T-helper 22 cell (primary cell): ENCODE data around the gene SNRPD3.
"Not testable (repeated sequence)": the region's sequence is repeated elsewhere in the genome, so short reads cannot be mapped to it uniquely, and the experiment has no call there.

ENCODE experiments used
- DNase-seq: peaks from one replicate; pipeline ENCODE4 v3.0.0-alpha.2; 2020; ENCODE audit warnings: low read depth

Gene SNRPD3

DNA sequence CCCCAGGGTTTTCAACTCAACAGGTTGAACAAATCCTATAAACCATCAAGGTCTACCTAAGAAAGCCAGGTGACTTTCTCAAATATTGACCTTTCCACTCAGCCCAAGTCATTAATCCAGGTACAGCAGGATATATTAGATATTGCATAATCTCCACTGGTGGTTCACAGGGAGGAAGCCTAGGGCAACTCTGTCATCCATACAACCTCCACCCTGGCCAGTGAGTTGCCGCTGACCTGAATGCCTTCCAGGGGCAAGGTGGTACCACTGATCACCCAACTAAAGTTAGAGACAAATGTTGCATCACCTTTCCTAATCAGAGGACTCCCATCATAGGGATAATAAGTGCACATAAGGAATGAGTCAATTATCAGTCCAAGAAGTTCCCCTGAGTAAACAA lies 23.7 kb upstream of the SNRPD3 start:
- DNase-seq = no peak

DNA sequence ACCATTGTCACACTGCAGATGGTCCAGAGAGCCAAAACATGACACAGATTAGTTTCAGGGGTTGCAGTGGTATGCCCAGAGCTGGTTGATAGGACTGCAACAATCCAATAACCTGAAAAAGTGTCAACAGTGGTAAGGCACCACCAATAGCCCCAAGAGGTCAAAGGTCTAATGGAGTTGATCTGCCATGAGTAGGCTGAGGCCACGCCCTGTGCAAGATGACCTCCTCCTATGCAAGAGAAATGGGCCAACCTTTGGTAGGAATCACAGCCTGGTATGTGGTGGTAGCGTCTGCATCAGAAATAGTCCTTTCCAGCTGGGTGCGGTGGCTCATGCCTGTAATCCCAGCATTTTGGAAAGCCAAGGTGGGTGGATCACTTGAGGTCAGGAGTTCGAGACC lies 20.5 kb upstream of the SNRPD3 start:
- no peak for DNase-seq

DNA sequence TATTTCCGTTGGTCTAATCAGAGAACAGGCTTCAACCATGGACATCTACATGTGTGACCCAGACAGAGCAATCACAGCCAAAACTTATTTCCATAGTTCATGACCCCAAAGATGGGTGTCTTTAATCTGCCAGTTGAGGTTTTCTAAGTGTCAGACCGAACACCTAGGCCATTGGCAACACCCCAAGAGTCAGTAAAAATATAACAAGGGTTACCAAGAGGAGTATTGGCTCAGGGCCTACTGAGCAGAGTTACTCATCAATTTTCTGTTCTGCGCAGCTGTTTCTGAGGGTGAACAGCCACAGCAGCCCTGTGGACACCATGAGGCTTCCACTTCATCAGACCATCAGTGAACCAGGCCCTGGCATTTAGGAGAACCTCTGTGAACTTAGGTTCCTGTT lies 19.7 kb upstream of the SNRPD3 start:
- no peak for DNase-seq

DNA sequence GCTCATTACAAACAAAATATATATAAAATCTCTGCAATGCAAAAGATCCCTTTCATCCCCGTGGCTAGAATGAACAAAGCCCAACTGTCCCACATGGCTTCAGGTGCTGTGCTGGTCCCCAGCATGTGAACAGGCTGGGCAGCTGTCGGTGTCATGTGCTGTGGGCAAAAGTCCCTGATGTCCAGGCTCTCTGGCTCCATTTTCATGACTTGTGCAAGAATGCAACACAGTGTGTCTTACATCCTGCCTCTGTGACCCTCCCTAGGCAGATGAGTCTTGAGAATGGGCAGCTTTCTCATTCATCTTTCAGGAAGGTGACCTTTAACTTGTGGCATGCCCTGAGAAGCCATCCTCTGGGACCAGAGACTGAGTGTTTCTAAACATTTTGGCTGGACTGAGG lies 15.3 kb upstream of the SNRPD3 start:
- DNase-seq = no peak

DNA sequence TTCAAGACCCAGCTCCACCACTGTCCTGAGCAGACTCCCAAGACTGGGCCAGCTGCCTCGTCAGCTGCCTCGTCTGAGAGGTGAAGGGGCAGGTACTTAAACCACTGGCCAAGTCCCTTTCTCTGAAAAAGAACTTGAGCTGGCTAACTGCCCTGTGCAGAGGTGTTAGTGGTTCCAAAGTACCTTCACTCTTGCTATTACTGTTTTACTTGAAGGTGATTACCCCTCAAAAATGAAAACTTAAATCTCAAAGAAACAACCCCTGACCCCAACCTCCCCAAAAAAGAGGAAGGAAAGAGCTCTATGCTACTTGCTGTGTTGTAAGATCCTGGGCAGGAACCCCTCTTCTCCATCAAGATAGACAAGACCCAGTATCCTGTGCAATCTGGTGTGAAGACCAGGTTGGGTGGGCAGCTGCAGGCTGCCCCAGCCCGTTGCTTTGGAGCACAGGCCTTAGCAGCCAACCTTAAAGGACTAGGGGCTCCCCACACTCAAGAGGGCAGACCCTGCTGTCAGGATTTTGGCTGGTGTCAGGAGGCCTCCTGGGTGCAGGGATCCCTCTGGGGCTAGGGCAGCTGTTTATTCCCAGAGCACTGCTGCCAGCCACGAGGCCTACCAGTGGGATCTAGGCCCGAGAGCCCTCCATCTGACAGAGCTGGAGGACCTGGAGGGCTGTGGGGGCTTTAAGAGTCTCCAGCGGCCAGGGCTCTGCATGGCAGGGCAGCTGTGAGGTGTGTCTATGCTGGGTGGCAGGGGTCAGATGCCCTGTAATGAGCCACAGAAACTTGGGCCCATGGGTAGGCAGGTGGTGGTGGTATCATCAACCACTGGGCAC lies 13.9 kb upstream of the SNRPD3 start:
- DNase-seq = no peak

DNA sequence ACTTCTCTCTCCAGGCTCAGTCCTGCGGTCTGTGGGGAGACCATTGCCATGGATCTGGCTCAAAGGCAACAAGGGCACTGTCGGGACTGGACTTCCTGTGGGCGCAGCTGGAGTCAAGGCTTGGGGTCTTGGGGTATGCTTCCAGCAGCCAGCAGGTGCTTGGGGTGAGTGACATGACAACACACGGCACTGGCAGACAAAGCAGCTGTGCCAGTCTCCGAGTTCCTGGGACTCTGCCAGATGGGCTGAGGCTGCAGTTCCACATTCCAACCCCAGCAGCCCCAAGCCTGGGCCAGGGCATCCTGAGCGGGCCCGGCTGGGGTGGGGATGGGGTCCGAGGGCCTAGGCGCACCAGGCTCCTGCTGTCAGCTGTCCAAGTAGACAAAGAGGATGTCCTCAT lies 13.2 kb upstream of the SNRPD3 start:
- DNase-seq = no peak

DNA sequence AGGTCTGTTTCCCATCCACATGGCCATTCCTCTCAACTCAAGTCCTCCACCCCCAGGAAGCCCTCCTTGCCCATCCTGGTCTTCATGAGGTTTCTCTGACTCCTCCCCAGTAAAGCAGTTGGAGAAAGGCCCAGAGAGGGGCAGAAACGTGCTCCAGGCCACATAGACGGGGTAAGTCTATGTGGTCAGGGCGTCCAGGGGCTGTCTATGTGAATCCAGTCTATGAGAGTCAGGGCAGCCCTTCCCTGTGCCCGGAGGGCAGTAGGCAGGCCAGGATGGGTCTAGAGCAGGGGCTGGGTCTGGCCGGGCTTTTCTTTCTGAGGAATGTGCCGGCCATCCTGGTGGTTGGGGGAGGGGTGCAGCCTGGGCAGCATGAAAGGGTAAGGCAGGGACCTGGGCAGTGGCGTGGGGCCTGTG lies 12.6 kb upstream of the SNRPD3 start:
- no peak for DNase-seq

DNA sequence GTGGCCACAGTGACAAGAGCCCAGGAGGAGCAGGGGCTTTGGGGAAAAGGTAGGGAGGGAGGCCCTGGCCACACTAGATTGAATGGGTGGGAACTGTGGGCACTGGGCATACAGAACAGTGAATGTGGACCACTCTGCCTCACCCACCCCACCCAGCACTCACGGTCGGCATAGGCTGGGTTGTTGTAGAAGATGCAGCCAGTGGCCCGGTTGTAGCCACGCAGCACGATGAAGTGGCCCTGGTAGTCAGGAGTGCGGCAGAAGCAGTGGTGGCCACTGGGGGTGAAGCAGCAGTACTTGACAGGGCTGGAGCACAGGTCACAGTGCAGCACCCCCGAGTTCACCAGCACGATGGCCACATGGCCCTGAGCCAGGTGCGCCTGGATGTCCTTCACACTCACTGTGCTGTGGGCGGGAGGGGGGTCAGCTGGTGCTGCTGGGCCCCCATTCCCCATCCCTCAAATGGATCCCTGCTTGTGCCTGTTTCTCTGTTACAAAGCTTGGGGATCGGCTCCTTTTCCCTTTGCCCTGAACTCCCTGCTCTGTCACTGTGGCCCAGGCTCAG lies 12.0 kb upstream of the SNRPD3 start:
- DNase-seq = no peak

DNA sequence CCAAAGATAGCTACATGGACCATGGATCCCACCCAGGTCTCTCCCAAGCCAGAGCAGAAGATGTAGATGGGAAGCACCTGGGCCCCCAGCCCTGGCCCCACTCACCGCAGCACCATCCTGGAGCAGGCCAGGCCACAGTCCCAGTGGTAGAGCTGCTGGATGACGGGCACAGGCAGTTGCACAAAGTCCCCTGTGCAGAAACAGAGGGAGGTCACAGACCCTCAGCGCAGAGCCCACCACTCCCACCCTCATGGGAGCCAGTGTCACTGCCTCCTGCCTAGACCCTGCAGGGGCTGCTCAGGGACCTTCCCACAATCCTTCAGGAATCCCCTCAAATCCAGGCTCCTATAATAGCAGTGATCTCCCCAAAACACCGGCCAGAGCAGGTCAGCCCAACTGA lies 7.0 kb upstream of the SNRPD3 start:
- no peak for DNase-seq

DNA sequence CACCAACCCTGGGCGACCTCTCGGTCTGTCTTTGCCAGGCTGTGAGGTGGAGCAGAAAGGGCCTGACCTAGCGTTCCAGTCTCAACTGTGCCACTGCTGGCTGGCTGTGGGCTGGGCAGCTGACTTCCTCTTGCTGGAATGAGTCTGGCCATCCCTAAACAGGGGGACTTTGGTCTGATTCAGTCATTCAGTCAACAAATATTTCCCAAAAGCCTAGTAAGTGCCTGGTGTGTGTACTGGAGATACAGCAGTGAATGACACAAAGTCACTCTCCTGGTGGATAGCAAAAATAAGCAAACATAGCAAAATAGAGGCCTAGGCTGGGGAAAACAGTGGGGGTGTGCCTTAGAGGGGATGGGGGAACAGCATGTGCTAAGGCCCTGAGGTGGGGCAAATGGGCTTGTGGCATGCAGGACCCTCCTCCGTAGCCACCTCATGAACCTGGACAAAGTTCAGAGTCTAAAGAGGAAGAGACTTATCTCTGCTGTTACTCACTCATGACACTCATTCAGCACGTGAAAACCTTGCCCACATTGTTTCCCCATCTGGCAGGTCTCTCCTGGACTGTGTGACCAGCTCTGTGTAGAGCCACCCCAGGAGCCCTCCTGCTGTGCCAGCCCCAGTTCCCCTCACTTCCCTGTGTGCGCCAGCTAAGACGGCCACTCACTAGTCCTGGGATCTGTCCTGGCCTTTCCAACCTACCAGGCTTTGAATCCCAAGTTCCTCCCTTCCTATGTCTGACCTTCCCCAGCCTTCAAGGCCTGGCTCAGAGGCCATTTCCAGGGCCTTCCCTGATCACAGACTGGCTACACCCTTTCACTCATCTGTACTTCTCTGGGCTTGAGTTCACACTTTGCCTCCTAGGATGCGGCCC lies 5.5 kb upstream of the SNRPD3 start:
- no peak for DNase-seq

DNA sequence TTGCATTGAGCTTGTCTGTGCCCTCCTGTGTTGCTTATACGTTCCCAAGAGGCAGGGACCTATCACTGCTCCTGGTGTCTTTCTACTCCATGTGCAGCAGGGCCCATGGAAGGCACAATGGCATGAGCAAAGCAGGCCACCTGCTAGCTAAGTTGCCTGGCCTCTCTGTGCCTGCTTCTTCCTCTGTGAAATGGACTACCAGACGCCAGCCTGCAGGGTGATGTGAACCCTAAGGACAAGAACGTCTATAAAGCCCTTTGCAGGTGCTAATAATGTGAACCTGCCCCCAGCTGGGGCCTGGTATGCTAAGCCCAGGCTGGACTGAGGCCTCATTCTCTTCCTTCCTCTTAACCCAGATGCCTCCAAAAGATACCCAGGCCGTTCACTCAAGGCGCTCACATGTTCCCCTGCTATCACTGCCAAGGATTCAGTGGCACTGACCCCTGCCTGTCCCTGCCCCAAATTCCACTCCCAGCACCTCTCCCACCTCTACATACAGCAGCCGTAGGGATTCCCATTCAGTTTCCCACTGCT lies 4.8 kb upstream of the SNRPD3 start:
- DNase-seq = no peak

DNA sequence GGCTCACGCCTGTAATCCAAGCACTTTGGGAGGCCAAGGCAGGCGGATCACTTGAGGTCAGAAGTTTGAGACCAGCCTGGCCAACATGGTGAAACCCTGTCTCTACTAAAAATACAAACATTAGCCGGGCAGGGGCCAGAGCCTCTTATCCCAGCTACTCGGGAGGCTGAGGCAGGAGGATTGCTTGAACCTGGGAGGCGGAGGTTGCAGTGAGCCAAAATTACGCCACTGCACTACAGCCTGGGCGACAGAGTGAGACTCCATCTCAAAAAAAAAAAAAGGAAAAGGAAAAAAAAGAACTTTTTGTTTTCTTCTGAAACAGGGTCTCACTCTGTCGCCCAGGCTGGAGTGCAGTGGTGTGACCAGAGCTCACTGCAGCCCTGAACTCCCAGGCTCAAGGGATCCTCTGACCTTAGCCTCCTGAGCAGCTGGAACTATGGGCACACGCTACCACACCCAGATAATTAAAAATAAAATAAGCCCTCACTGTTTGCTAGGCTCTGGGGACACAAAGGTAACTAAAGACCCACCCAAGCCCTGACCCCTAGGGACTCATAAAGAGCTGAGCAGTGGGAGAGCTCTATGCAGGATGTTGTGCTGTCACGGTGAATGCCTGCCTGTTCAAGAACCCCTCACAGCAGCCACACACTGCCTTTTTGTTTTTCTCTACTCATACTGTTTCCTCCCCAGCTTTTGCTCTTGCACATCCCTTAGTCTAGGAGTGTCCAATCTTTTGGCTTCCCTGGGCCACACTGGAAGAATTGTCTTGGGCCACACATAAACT lies 3.1 kb upstream of the SNRPD3 start:
- DNase-seq = not testable (repeated sequence)

DNA sequence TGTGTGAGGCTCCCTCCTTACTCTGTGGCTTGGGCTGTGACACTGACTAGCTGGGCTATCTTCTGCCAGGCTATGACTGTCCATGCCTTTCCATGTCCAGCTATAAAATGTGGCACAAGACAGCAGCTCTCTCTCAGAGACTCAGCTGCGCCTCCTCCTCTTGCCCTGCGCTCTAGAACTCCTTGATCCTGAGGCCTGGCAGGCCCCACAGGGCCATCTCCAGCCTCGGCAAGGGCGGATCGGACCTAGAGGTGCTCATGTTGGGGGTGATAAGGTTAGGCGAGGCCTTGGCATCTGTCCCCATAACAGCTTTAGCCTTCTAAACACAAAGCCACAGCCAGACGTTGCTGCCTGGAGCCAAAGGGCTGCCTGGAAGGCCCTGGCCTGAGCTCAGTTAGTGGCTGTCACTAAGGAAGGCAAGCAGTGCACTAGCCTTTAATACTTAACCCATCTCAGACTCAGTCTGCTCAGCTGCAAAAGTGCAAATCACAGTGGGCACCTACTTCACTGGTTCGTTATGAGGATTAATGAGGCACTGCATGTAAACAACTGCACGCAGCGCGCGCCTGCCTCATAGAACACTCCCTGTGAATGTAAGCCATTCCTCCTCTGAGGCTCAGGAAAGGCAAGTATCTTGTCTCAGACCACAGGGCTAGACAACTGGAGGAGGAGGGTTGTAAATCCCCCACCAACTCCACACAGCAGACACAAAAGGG lies 2.0 kb upstream of the SNRPD3 start:
- DNase-seq = no peak

DNA sequence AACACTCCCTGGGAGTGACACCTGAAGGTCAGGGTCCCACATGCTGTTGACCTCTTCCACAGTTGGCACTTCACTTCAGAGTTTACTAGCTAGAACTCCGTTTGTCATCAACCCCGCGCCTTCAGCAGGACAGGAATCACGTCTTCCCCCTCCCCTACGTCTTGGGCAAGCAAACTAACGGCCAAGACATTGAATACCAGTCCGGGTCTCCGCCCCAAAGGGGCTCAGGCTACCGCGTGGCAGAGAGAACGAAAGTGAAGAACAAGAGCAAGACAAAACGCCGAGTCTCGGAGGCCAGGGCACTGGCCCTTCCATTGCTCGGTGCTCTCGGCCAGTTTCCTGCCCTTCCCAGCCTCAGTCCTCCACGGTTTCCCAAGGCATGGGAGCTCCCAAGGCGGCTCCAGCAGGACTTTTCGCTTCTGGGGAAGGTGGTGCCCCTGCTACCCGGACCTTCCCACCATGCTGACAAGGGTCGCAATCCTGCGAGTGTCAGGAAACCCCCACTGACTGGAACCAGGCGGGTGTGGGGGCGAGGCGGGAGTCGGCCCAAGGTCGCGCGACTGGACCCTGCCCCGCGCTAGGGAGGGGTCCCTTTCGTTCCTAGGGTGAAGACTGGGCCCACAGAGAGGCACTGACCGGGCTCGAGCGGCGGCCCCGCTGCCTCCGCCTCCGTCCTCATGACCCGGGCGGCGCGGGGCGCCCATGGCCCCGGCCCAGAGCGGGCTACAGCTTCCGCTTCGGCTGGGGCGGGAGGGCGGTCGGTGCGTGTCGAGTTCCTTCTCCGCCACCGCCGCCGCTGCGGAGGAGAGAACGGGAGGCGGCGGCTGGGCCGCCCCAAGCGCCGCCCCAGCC lies 1.3 kb upstream of the SNRPD3 start, which contains the start of gene GUCD1:
Gene GUCD1 (minus strand): TSS at position 826 of the 852 bp plus-strand sequence. CDS start 147 bp downstream, at position 679.
- DNase-seq = no peak

DNA sequence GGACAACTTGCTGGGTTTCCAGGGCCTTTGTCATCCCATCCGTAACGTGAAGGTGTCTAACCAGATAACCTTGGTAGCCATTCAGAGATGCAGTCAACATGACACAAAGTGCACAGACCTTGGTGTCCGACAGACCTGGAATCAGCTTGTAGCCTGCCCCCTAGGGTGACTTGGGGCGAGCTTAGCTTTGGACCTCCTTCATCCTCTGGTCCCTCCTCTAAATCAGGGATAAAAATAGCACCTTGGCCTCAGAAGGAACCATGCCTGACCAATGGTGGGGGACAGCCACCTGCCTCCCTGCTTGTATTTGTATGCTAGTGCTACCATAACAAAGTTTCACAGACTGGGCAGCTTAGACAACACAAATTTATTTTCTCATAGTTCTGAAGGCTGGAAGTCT lies 3.7 kb downstream of the SNRPD3 start:
- DNase-seq = no peak

DNA sequence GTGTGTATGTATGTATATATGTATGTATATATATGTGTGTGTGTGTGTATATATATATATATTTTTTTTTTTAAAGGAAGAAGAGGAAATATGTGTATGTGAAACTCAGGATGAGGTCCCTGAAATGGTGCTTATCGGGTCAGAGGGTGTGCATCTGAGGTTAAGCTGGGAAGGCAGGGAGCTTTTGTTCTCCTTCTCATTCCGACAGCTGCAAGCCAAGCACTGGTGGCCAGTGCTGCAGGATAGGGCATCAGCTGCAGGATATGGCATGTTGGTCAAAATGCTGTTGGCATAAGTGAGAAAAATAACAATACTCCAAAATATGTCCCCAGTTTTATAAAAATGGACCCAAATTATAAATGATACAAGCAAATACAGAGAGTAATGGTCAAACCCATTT lies 7.4 kb downstream of the SNRPD3 start:
- no peak for DNase-seq

DNA sequence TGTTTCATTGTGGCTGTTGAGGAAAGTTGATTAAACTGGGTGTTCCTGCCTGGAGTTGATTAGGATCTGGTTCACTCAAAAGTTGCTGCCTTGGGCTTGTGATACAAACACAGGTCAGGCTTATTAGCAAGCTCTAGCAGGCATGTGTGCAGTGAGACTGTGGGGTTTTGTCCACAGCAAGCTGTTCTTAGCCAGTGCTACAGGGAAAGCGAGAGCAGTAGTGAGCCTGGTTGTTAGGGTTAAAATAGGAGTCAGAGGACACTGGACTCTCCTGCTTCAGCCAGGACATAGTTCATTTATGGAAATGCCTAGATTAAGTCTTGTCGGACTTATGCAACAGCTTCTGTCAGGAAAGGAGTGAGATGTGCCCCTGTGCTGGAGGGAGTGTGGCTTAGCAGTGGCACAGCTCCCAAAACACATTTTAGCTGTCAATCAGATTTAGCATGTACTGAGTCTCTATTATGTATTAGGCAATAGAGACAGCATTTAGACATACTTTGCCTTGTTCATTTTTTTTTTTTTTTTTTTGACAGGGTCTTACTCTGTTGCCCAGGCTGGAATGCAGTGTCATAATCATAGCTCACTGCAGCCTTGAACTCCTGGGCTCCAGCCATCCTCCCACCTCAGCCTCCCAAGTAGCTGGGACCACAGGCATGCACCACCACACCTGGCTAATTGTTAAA lies 8.7 kb downstream of the SNRPD3 start:
- no peak for DNase-seq

DNA sequence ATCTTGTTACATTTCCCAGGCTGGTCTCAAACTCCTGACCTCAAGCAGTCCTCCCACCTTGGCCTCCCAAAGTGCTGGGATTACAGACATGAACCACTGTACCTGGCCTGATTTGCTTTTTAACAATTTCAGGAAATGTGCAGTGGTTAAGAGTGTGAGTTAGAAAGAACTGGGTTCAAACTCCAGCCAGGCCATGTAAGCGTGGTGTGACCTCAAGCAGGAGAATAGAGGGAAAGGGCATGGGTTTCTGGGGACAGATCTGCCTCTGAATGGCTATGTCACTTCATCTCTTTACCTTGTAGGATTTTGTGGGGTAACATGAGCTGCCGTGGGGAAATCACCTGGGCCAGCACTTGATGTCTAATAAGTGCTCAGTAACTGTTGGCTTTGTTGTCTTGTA lies 9.3 kb downstream of the SNRPD3 start:
- no peak for DNase-seq

DNA sequence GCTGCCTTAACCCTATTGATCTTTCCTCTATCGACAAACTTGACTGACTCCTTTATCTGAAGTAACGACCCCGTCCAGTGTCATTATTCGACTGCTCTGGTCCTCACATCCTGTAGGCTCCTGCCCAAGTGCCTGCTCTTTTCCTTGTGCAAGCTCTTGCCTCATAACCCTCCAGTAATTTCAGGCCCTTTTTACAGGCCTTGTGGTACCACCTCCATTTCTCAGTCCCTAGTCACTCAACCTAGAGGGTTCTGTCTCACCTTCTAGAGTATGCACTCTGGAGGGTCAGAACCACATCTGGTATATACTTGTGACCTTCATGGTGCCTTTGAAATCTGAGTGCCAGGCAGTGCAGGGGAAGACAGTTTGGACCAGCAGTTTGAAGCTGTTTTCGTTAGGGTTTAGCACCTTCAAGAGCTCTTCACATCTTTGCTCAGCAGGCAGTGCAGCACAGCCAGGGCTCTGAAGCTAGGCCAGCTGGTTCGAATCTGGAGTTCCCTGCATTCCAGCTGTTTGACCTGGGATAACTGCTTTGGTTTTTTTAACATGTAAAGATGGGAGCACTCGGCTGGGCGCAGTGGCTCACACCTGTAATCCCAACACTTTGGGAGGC lies 11.2 kb downstream of the SNRPD3 start:
- no peak for DNase-seq
